ENCODE results near the gene TLE2.

GRCh38 chr19:3061182-3062161 lies 32.4 kb upstream of the TLE2 start:
- TF ChIP-seq CTCF (IDR thresholded peaks at IDR 0.05), result peak; percentile 14 to 37 (median 25)
- peak; percentile 45 for TF ChIP-seq POLR2A (IDR thresholded peaks at IDR 0.05)

Data from transverse colon (tissue), 3 donors.